Neural cell (in vitro differentiated cells): ENCODE data around the gene VEPH1.

Source experiments
- CTCF ChIP-seq: fragments of 450-650 bp; IDR thresholded peaks from 2 replicates; pipeline ENCODE4 v1.5.1; 2014; ENCODE audit warnings: antibody characterized with exemption, mild to moderate bottlenecking, moderate library complexity; ENCODE audit not compliant: poor library complexity, severe bottlenecking
- EP300 ChIP-seq: fragments of 450-650 bp; conservative IDR thresholded peaks from 2 replicates; pipeline ENCODE4 v1.6.1; 2014; ENCODE audit warnings: antibody characterized with exemption, mild to moderate bottlenecking, moderate library complexity; ENCODE audit not compliant: poor library complexity, severe bottlenecking
- EZH2 ChIP-seq: fragments of 200-600, 300-800 bp; shearing (Covaris generic), sonication (generic); IDR thresholded peaks from 2 replicates; pipeline ENCODE4 v1.6.1; 2014; ENCODE audit warnings: antibody characterized with exemption, low read length, borderline replicate concordance, mild to moderate bottlenecking; ENCODE audit not compliant: insufficient read depth, poor library complexity, severe bottlenecking
- MXI1 ChIP-seq: fragments of 450-650 bp; conservative IDR thresholded peaks from 2 replicates; pipeline ENCODE4 v1.6.1; 2014; ENCODE audit warnings: antibody characterized with exemption, mild to moderate bottlenecking; ENCODE audit not compliant: poor library complexity, severe bottlenecking
- POLR2AphosphoS5 ChIP-seq: IDR thresholded peaks from 2 replicates; pipeline ENCODE4 v1.6.1; 2012
- RAD21 ChIP-seq: fragments of 450-650 bp; conservative IDR thresholded peaks from 2 replicates; pipeline ENCODE4 v1.6.1; 2014; ENCODE audit warnings: antibody characterized with exemption, mild to moderate bottlenecking, moderate library complexity
- REST ChIP-seq: IDR thresholded peaks from 2 replicates; pipeline ENCODE4 v1.6.1; 2012; ENCODE audit warnings: borderline replicate concordance
- SMC3 ChIP-seq: fragments of 450-650 bp; conservative IDR thresholded peaks from 2 replicates; pipeline ENCODE4 v1.6.1; 2014; ENCODE audit warnings: antibody characterized with exemption, mild to moderate bottlenecking, moderate library complexity; ENCODE audit not compliant: poor library complexity
- TAF1 ChIP-seq: IDR thresholded peaks from 2 replicates; pipeline ENCODE4 v1.6.1; 2012; ENCODE audit warnings: low read depth

GRCh38 chr3:157327837-157328236, 175.4 kb downstream of the VEPH1 start:
- no peak for TF ChIP-seq CTCF
- TF ChIP-seq EP300: no peak
- TF ChIP-seq POLR2AphosphoS5: no peak
- TF ChIP-seq REST: no peak
- no peak for TF ChIP-seq TAF1
- no peak for TF ChIP-seq MXI1
- no peak for TF ChIP-seq EZH2
- TF ChIP-seq RAD21: no peak
- TF ChIP-seq SMC3: no peak
